CD4-positive, alpha-beta memory T cell (primary cell): ENCODE measurements around the gene IRAK1. TPM values are rescaled to one million over a fixed set of nuclear protein-coding genes. Genes with fewer than 3 reads are reported as not detected.
A peak's percentile ranks its signal among the peaks of the same experiment; 100 is the strongest.

Source experiments
- CTCF ChIA-PET: fragments of 350-600 bp; sonication (Branson Sonifier 250); formaldehyde crosslinking; loops from one replicate; lab custom pipeline; 2021; ENCODE audit warnings: inconsistent platforms; ENCODE audit not compliant: partially characterized antibody; lab: Charles Lee
- POLR2A ChIA-PET: fragments of 350-600 bp; sonication (Branson Sonifier 250); formaldehyde crosslinking; loops from one replicate; lab custom pipeline; 2021; ENCODE audit not compliant: partially characterized antibody; lab: Charles Lee
- DNase-seq, 5 donors: peaks; one replicate each; pipeline versions ENCODE4 v3.0.0 to v3.0.0-alpha.2; 2020 to 2022; ENCODE audit warnings: mixed read lengths in 1 of 5
- H3K27ac ChIP-seq: one replicate; pipeline ENCODE4 v1.7.0; 2013; ENCODE audit warnings: low read depth, low read length
- H3K27me3 ChIP-seq: 2 replicates; pipeline ENCODE4 v1.7.0; 2013; ENCODE audit warnings: mild to moderate bottlenecking, low read length, moderate library complexity; ENCODE audit not compliant: insufficient read depth
- H3K36me3 ChIP-seq: 2 replicates; pipeline ENCODE4 v1.7.0; 2013; ENCODE audit warnings: mild to moderate bottlenecking, low read length, moderate library complexity; ENCODE audit not compliant: insufficient read depth
- H3K4me1 ChIP-seq: 2 replicates; pipeline ENCODE4 v1.7.0; 2013; ENCODE audit warnings: mild to moderate bottlenecking, low read length, moderate library complexity; ENCODE audit not compliant: insufficient read depth
- H3K4me3 ChIP-seq, 2 donors: one replicate each; pipeline ENCODE4 v1.7.0; 2013; ENCODE audit warnings: low read length in 2 of 2, mild to moderate bottlenecking in 1 of 2
- H3K9me3 ChIP-seq, 2 donors: one replicate each; pipeline ENCODE4 v1.7.0; 2013; ENCODE audit warnings: low read length in 2 of 2, control low read depth in 1 of 2; ENCODE audit not compliant: control insufficient read depth in 1 of 2
- H3K27ac Mint-ChIP-seq, 7 donors: one replicate each; pipeline ENCODE4 v1.8.0; 2020 to 2021; ENCODE audit warnings: mixed read lengths in 7 of 7, mild to moderate bottlenecking in 6 of 7, inconsistent platforms in 3 of 7, moderate library complexity in 3 of 7
- H3K27me3 Mint-ChIP-seq, 2 donors: one replicate each; pipeline ENCODE4 v1.8.0; 2020 to 2021; ENCODE audit warnings: mixed read lengths in 2 of 2
- H3K36me3 Mint-ChIP-seq, 2 donors: one replicate each; pipeline ENCODE4 v1.8.0; 2020 to 2021; ENCODE audit warnings: mixed read lengths in 2 of 2, inconsistent platforms in 1 of 2, mild to moderate bottlenecking in 1 of 2
- H3K4me1 Mint-ChIP-seq, 4 donors: one replicate each; pipeline ENCODE4 v1.8.0; 2020 to 2021; ENCODE audit warnings: mixed read lengths in 4 of 4, mild to moderate bottlenecking in 1 of 4
- H3K4me3 Mint-ChIP-seq, 8 donors: one replicate each; pipeline ENCODE4 v1.8.0; 2020 to 2021; ENCODE audit warnings: mixed read lengths in 8 of 8, mild to moderate bottlenecking in 7 of 8, moderate library complexity in 6 of 8, inconsistent platforms in 3 of 8
- H3K9me3 Mint-ChIP-seq, 8 donors: one replicate each; pipeline ENCODE4 v1.8.0; 2020 to 2021; ENCODE audit warnings: mixed read lengths in 8 of 8, mild to moderate bottlenecking in 5 of 8, inconsistent platforms in 3 of 8, moderate library complexity in 1 of 8
- intact Hi-C: fragments of 100-400 bp; cut with micrococcal nuclease; formaldehyde crosslinking; loops from one replicate; pipeline ENCODE4 v1.15.1; 2023
- polyA plus RNA-seq, 2 donors: library from polyadenylated mRNA; unstranded; fragments of 300-500 nt; fragmentation: Illumina TruSeq; gene quantifications; one replicate each; pipeline ENCODE4 v1.2.3, GENCODE V29; 2021
- total RNA-seq, 2 experiments: library from RNA; stranded (reverse); gene quantifications; one replicate each; pipeline ENCODE4 v1.2.3, GENCODE V29; 2021

The IRAK1 gene
- total and polyA plus RNA-seq, 4 experiments from 2014 or later = 38.1 to 74.5 (median 65.7) TPM

- no peaks in the 10 kb centered on the region for H3K9me3 ChIP-seq
- intact Hi-C loops = loop anchor here (5.0 to 10.0 kb wide), 2 partner anchors 42 to 405 kb away; partner anchors contain the start of genes EMD and FLNA
- H3K9me3 Mint-ChIP-seq = peaks cover 0 to 3% (median 0%) of the 10 kb centered on the region in 8 donors
- no peaks in the 10 kb centered on the region for H3K36me3 ChIP-seq
- ChIA-PET POLR2A (interaction anchor here (0.9 to 10.3 kb wide), 13 partner anchors 10 to 427 kb away, joined by 3 to 176 read pairs (median 11); partner anchors contain the start of genes ARHGAP4 and IRAK1), CTCF (interaction anchor here (1.3 to 6.1 kb wide), 2 partner anchors 19 to 22 kb away, joined by 3 to 31 read pairs; no protein-coding TSS in a partner anchor)
- H3K27ac ChIP-seq = peak overlapping the region; percentile 99
- peak overlapping the region; percentile 84 to 97 (median 94) for H3K27ac Mint-ChIP-seq
- H3K4me3 ChIP-seq = peak overlapping the region; percentile 61 to 90
- peaks cover 0 to 1% of the 10 kb centered on the region in 2 donors for H3K27me3 Mint-ChIP-seq
- peak in 1 of 5 donors; percentile 50 for DNase-seq
- peak overlapping the region; percentile 92 to 100 (median 100) for H3K4me3 Mint-ChIP-seq
- peaks cover 21 to 63% (median 46%) of the 10 kb centered on the region in 4 donors for H3K4me1 Mint-ChIP-seq
- H3K4me1 ChIP-seq = peaks cover 57% of the 10 kb centered on the region
- no peaks in the 10 kb centered on the region for H3K27me3 ChIP-seq
- H3K36me3 Mint-ChIP-seq = peaks cover 4 to 18% of the 10 kb centered on the region in 2 donors
Measured at GRCh38 chrX:153969904-153970356, 49.8 kb downstream of the IRAK1 start.

- Histone ChIP-seq H3K27me3 (no peaks in the 10 kb centered on the region), H3K4me3 (peak overlapping the region; percentile 61 to 90), H3K4me1 (peaks cover 56% of the 10 kb centered on the region), H3K27ac (peak overlapping the region; percentile 99), H3K36me3 (no peaks in the 10 kb centered on the region), H3K9me3 (no peaks in the 10 kb centered on the region)
- intact Hi-C loops = no loop called here
- peaks cover 16 to 58% (median 41%) of the 10 kb centered on the region in 4 donors for H3K4me1 Mint-ChIP-seq
- DNase-seq = no peak
- H3K4me3 Mint-ChIP-seq = peak overlapping the region; percentile 92 to 100 (median 100)
- POLR2A ChIA-PET = interaction anchor here (0.9 to 10.3 kb wide), 12 partner anchors 10 to 404 kb away, joined by 3 to 176 read pairs (median 4); partner anchors contain the start of genes ARHGAP4 and IRAK1
- CTCF ChIA-PET = interaction anchor here (0.8 to 6.1 kb wide), 7 partner anchors 11 to 49 kb away, joined by 3 to 31 read pairs (median 12); partner anchors contain the start of gene ARHGAP4
- H3K27me3 Mint-ChIP-seq = peaks cover 0 to 1% of the 10 kb centered on the region in 2 donors
- peaks cover 4 to 18% of the 10 kb centered on the region in 2 donors for H3K36me3 Mint-ChIP-seq
- H3K27ac Mint-ChIP-seq = peak overlapping the region; percentile 87 to 99 (median 95)
- no peaks in the 10 kb centered on the region for H3K9me3 Mint-ChIP-seq
Measured at GRCh38 chrX:153969125-153969903, 50.4 kb downstream of the IRAK1 start.

GRCh38 chrX:153968754-153969124 is 51.0 kb downstream of the IRAK1 start:
- CTCF ChIA-PET = interaction anchor here (0.8 to 6.1 kb wide), 10 partner anchors 12 to 81 kb away, joined by 3 to 31 read pairs (median 4); partner anchors contain the start of gene ARHGAP4
- POLR2A ChIA-PET = interaction anchor here (0.9 to 10.3 kb wide), 13 partner anchors 9 to 404 kb away, joined by 3 to 176 read pairs (median 4); partner anchors contain the start of genes ARHGAP4 and IRAK1
- no peaks in the 10 kb centered on the region for H3K27me3 ChIP-seq
- peaks cover 5% of the 10 kb centered on the region for H3K36me3 ChIP-seq
- peaks cover 0 to 1% of the 10 kb centered on the region in 2 donors for H3K27me3 Mint-ChIP-seq
- H3K4me1 Mint-ChIP-seq = peaks cover 13 to 52% (median 37%) of the 10 kb centered on the region in 4 donors
- H3K36me3 Mint-ChIP-seq = peaks cover 4 to 18% of the 10 kb centered on the region in 2 donors
- intact Hi-C loops = no loop called here
- peak overlapping the region; percentile 92 to 100 (median 100) for H3K4me3 Mint-ChIP-seq
- peak overlapping the region; percentile 94 to 99 (median 96) for H3K27ac Mint-ChIP-seq
- H3K27ac ChIP-seq = peak overlapping the region; percentile 99
- H3K9me3 ChIP-seq = no peaks in the 10 kb centered on the region
- H3K4me3 ChIP-seq = peak overlapping the region; percentile 42 to 90
- no peaks in the 10 kb centered on the region for H3K9me3 Mint-ChIP-seq
- peak in 4 of 5 donors; percentile 40 to 69 (median 44) for DNase-seq
- peaks cover 50% of the 10 kb centered on the region for H3K4me1 ChIP-seq

GRCh38 chrX:153968255-153968654 is 51.4 kb downstream of the IRAK1 start:
- Histone ChIP-seq H3K9me3 (no peaks in the 10 kb centered on the region), H3K4me1 (peaks cover 45% of the 10 kb centered on the region), H3K27ac (peak overlapping the region; percentile 99), H3K27me3 (no peaks in the 10 kb centered on the region), H3K36me3 (peaks cover 10% of the 10 kb centered on the region), H3K4me3 (peak overlapping the region; percentile 42 to 90)
- DNase-seq = peak in 1 of 5 donors; percentile 44
- peaks cover 4 to 18% of the 10 kb centered on the region in 2 donors for H3K36me3 Mint-ChIP-seq
- H3K4me3 Mint-ChIP-seq = peak overlapping the region; percentile 92 to 100 (median 100)
- peak overlapping the region; percentile 94 to 99 (median 96) for H3K27ac Mint-ChIP-seq
- H3K9me3 Mint-ChIP-seq = no peaks in the 10 kb centered on the region
- H3K4me1 Mint-ChIP-seq = peaks cover 13 to 47% (median 32%) of the 10 kb centered on the region in 4 donors
- CTCF ChIA-PET = interaction anchor here (1.0 to 6.1 kb wide), 10 partner anchors 12 to 82 kb away, joined by 3 to 31 read pairs (median 6); partner anchors contain the start of gene ARHGAP4
- peaks cover 0 to 1% of the 10 kb centered on the region in 2 donors for H3K27me3 Mint-ChIP-seq
- POLR2A ChIA-PET = interaction anchor here (0.8 to 10.3 kb wide), 15 partner anchors 9 to 405 kb away, joined by 3 to 176 read pairs (median 4); partner anchors contain the start of genes ARHGAP4 and IRAK1
- intact Hi-C loops = no loop called here

GRCh38 chrX:153967536-153968224 is 52.0 kb downstream of the IRAK1 start:
- intact Hi-C loops = no loop called here
- peak; percentile 42 to 70 (median 50) for DNase-seq
- Histone ChIP-seq H3K27me3 (no peaks in the 10 kb centered on the region), H3K9me3 (no peaks in the 10 kb centered on the region), H3K4me3 (peak overlapping the region; percentile 42 to 90), H3K27ac (peak overlapping the region; percentile 99), H3K4me1 (peaks cover 44% of the 10 kb centered on the region), H3K36me3 (peaks cover 15% of the 10 kb centered on the region)
- CTCF ChIA-PET = interaction anchor here (1.0 to 6.1 kb wide), 9 partner anchors 15 to 204 kb away, joined by 3 to 31 read pairs (median 6); partner anchors contain the start of genes ARHGAP4 and PLXNB3
- H3K36me3 Mint-ChIP-seq = peaks cover 9 to 18% of the 10 kb centered on the region in 2 donors
- peaks cover 0 to 1% of the 10 kb centered on the region in 2 donors for H3K27me3 Mint-ChIP-seq
- H3K27ac Mint-ChIP-seq = peak overlapping the region; percentile 94 to 99 (median 96)
- H3K4me3 Mint-ChIP-seq = peak overlapping the region; percentile 92 to 100 (median 100)
- POLR2A ChIA-PET = interaction anchor here (0.8 to 10.3 kb wide), 14 partner anchors 13 to 430 kb away, joined by 3 to 176 read pairs (median 6); partner anchors contain the start of genes ARHGAP4, AVPR2, IDH3G and IRAK1
- no peaks in the 10 kb centered on the region for H3K9me3 Mint-ChIP-seq
- H3K4me1 Mint-ChIP-seq = peaks cover 13 to 44% (median 29%) of the 10 kb centered on the region in 4 donors
